Stimulated activated CD4-positive, alpha-beta T cell treated with anti-CD3 and anti-CD28 coated beads, TNF-alpha, amount 100 ng/mL, for 4 hours (primary cell): ENCODE measurements around the gene ITGB7.
A peak's percentile ranks its signal among the peaks of the same experiment; 100 is the strongest.

Experiments
- DNase-seq, 3 experiments: peaks; one replicate each; pipeline ENCODE4 v3.0.0-alpha.2; 2020; ENCODE audit warnings: low read depth in 3 of 3

Gene ITGB7

GRCh38 chr12:53197011-53197640 is 9.9 kb downstream of the ITGB7 start:
- no peak for DNase-seq

DNA sequence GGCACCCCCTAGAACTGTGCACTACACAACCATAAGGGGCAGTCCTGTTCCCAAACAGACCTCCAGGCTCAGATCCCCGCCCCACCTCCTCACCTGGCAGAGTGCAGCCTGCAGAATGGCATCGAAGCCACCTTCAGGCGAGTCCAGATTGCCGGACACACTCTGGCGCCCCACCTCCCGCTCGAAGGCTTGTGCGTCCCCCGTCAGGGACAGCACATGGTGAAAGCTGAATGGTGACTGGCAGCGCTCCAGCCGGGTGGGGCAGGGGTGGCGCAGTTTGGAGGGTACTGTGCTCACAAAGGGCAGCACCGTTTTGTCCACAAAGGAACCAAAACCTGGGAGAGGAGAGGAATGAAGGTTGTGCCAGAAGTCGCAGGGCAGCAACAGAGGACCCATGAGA is 10.6 kb downstream of the ITGB7 start:
- DNase-seq = no peak

GRCh38 chr12:53195516-53196420 is 11.3 kb downstream of the ITGB7 start:
- no peak for DNase-seq

DNA sequence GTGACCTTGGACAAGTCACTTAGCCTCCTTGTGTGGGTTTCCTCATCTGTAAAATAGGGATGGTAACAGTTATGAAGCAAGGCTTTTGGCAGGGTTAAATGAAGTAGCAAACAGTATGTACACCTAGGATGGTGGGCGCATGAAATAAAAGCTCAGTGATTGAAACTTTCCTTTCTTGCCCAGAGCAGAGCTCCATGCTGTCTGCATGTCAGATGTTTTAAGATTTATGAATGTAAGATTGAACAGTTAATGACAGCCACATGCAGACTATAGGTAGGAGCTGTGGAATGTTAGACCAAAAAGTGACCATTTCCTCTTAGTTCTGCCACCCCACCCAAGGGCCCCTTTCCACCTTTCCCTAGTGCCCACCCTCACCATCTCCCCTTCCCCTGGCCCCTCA is 12.1 kb downstream of the ITGB7 start:
- DNase-seq = no peak

DNA sequence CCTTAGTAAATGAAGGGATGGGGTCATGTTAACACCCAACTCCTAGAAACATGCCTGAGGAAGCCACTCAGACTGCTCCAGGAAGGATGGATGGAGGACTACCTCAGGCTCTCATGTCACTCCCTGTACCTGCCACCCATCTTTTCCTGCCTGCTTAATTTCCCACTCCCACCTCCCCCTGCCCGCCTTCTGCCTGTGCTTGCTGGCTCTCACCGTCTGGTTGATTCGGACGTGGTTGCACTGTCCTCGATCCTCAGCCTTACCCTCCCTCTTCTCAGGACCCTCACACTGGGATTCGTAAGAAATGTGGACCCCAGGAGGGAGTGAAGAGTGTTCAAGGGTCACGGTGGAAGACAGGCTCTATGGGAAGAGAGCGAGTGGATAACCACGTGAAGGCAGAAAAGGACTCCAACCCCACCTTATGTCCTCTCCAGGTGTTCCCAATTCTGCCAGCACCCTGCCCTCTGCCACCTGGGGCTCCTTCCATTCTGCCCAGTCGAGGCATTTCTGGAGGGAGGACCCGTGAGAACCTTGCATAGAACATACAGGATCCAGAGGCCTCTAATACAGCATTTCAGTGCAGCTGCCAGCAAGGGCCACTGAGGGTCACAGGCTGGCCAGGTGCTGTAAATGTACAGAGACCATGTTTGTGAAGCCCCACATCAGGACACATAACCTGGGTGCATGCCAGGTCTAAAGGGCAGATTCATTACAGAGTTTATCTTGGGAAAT is 12.9 kb downstream of the ITGB7 start:
- DNase-seq = no peak

GRCh38 chr12:53193040-53193439 is 14.0 kb downstream of the ITGB7 start:
- no peak for DNase-seq

DNA sequence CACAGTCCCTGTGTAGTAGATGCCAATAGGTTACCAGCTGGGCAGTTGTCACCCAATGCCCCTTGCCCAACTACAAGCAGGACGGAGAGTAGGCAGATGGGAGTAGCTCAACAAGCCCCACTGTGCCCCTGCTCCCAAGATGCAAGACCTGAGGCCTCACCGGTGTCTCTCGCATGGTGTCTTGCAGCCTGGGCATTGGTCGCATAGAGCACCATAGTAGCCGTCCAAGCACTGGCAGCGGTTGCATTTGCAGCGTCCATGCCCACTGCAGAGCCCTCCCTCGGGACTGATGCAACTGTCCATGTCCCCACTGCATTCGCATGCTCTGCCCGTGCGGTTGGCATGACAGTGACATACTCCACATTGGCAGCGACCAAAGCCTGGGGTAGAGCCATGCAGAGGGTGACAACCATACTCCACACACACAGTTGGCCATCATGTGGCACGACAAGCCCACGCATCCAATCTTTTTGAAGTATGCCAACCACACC is 14.5 kb downstream of the ITGB7 start:
- DNase-seq = no peak

DNA sequence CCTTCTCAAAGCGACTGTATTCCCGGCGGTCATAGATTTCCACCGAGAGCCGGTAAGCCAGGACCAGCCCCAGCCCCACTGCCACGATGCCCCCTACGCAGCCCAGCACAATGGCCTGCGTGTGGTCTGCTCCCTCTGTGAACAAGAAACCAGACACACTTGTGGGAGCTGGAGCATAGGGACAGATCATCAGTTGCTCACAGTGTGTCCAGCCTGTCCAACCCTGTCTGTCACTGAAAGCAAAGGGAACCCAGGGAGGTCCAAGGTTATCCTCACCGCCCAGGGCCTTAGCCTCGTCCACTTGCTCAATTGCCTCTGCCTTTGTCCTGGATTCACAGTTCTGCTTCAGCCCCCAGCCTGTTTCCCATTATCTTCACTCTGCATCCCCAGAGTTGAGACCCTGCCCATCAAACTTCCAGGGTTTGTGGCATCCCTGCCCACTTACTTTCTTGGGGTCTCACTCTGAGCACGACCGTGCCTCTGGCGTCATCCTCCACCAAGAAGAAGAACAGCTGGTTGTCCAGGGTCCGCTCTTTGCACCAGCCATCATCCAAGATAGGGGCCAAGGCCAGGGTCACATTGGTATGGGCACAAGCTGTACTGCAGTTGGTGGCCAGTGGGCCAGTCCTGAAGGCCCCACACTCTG is 15.0 kb downstream of the ITGB7 start:
- DNase-seq = no peak

DNA sequence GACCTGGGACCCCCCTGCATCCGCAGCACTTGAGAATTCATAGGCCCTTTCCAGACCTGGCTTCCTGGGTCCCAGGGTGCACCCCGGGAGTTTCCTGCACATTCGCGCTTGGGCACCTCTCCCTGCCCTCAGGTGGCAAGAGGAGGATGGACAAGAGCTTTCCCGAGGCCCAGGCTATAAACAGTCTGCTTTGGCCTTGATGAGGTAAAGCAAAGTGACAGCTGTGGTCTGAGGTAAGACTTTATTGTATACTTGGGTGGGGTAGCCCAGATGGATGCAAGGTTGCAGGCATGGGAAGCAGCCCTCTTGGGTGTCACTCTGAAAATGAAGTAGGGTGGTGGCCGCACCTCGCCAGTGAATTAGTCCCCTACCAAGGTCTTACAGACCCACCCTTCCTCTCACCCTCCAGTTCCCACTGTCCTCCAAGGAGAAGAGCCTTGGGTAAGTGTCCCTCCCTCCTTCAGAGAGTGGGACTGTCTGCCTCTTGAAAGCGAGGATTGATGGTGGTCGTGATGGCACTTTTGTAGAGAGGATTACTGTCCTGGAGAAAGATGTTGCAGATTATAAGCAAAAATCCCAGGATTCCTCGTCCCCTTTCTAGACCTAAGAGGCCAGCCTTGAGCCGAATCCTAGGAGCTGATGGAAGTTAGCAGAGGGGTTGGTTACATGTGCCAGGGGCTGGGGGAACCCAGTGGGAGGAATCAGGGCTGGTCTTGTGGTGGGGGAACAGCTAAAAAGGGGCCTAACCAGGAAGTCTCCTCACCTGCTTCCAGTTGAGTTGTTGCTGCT is 15.8 kb downstream of the ITGB7 start:
- DNase-seq = no peak

- DNase-seq = no peak
Observed at GRCh38 chr12:53190108-53190729, 16.8 kb downstream of the ITGB7 start.

- DNase-seq = no peak
Observed at GRCh38 chr12:53187145-53187899, 19.7 kb downstream of the ITGB7 start.

- no peak for DNase-seq
Observed at GRCh38 chr12:53186745-53187144, 20.3 kb downstream of the ITGB7 start.

DNA sequence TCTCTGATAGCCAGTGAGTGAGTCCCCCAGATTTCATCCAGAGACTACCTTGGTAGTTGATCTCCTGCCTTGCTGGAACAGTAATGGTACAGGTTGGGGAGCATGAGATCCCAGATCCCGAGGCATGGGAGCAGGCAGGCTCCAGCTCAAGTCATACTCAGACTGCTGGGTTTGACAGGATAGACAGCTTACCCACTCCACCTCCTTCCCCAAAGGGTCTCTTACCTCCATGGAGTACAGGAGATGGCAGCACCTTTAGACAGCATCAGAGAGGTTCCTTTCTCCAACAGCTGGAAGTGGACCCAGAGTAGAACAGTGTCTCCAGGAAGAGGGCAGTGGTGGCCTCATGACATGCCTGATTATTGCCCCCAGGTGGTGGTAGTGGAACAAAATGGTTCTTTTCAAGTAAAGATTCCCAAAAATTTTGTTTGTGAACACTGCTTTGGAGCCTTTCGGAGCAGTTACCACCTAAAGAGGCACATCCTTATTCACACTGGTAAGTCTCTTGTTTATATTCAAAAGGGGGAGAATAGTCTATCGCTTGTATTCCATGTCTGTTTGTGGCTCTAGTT is 21.4 kb downstream of the ITGB7 start:
- no peak for DNase-seq

DNA sequence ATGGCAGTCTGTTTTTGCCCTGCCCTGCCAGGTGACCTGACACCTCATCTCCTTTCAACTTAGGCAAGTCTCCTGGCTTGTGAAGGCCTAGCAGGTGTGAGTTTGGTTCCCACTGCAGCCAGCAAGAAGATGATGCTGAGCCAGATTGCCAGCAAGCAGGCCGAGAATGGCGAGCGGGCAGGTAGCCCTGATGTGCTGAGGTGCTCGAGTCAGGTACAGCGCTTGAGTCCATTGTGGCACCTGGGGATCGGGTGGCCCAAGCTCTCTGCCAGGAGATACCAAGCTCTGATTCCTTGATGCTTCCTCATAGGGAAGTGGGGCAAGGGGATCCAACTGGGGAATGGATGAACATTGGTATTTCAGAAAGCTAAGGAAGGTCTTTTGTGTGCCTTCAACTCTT is 22.2 kb downstream of the ITGB7 start:
- DNase-seq = no peak

DNA sequence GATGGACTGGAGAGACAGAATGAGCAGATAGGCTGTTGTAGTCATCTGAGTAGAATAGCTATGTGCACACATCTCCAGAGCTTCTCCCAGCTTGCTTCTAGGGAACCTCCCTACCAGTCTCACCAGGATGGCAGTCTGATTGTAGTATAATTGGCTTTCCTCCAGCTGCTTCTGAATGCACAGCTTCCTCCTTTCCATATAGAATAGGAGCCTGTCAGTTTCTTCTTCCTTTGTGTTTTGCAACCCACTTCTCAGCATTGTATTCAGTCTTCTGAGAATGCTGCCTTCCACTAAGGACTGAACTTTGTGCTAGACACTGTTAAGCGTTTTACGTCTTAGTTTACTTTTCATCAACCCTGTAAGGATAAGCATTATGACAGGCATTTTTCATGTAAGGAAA is 24.1 kb downstream of the ITGB7 start:
- no peak for DNase-seq

DNA sequence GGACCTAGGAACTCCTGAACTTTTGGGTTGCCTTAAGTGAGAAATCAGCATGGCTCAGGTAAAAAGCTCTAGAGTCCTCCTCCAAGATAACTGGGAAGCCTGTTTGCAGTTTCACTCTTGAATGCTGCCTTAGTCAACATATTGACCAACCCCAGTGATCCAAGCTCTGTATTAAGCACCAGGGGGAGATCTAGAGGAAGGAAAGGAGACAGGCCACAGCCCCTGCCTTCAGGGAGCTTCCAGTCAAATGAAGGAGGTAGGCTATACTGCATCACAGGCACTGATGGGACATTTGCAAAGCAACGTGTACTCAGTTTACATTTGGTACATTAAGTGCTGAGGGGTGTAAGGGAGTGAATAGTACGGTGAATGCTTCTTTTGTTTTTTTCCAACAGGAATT is 25.1 kb downstream of the ITGB7 start:
- DNase-seq = no peak

DNA sequence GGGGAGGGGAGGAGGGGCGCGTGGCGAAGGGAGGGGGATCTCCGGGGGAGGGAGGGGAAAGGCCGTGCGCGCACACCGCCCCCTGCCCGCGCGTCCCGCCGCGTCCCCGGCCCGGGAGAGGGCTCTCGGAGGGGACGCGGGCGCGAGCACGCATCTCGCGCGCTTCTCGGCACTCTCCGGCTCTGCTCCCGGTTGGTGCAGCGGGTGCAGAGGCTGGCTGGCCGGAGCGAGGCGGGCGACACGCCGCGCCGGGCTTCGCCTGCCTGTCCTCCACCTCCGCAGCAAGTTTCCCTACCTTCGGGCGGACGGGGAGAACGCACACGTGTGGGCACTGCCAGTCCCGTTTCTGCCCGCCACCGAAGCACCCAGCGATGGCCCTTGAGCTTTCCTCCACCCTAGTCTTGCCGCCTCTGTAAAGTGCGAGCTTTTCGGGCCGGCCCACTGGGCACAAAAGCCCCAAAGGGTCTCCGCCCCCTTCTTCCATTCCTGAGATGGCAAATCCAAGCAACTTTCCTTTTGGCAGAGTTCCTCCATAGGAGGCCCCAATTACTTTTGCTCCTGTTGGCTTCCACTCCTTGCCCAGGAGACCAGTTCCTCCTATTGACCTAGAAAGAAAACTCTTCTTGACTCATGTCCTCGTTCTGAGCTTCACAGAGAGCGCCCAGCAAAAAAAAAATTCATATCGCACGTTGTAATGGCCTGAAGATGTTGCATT is 26.0 kb downstream of the ITGB7 start:
- peak; percentile 56 to 68 (median 62) for DNase-seq

DNA sequence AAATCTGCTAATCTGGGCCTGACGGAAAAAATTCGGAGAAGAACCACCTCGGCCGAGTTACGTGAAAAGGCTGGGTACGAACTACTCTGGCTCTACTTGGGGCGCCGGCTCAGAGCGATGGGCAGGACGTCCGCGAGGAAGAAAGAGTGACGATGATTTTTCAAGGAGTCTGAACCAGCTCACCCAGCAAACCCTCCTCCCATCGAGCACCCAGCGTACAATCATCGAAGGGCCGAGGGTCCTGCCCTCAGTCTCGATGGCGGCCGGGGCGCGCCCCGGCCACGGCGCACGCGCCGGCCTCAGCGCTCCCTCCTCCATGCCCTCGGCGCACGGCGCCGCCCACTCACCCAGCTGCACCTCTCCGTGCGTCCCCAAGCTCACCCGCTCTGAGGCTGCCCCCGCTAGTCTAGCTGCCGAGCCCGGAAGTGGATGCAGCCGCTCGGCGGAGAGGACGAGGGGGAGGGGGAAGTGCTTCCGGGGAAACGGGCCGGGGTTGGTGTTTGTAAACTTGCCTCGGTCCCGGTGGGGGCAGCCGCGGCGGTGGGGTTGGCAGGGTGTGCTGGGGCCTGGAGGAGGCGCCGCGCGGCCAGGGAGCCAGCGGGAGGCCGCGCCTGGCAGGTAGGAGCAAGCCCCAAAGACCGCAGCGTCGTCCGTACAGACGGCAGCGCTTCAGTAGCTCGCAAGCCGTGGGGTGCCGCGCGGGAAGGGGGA is 26.7 kb downstream of the ITGB7 start, which contains the start of the genes CSAD and ZNF740:
CSAD (minus strand) TSS at position 706 of the 711 bp plus-strand sequence. CDS start 7,455 bp downstream, outside the sequence.
ZNF740 (plus strand) TSS at position 503 of the 711 bp plus-strand sequence. CDS start 1,262 bp downstream, outside the sequence.
- peak; percentile 93 to 97 (median 95) for DNase-seq
